ENCODE measurements around the gene SLC19A3.
"Not testable (repeated sequence)": the region's sequence is repeated elsewhere in the genome, so short reads cannot be mapped to it uniquely, and the experiment has no call there.

SLC19A3 gene

GRCh38 chr2:227717687-227718567 is at the start of gene SLC19A3:
Gene SLC19A3 (minus strand): TSS chr2:227718028. CDS start chr2:227702318, 15,710 bp downstream.
- DNase-seq: peak; percentile 27 to 90 (median 72)

- peak in 56 of 58 donors; percentile 7 to 82 (median 53) for DNase-seq
Observed at GRCh38 chr2:227766373-227766883, 48.6 kb upstream of the SLC19A3 start.

- DNase-seq: no peak
Observed at GRCh38 chr2:227765788-227766372, 48.1 kb upstream of the SLC19A3 start.

GRCh38 chr2:227761740-227762476 is 44.1 kb upstream of the SLC19A3 start:
- no peak for DNase-seq

- no peak for DNase-seq
Observed at GRCh38 chr2:227759411-227760118, 41.7 kb upstream of the SLC19A3 start.

GRCh38 chr2:227756261-227756660 is 38.4 kb upstream of the SLC19A3 start:
- DNase-seq: not testable (repeated sequence)

- no peak for DNase-seq
Observed at GRCh38 chr2:227748079-227748478, 30.3 kb upstream of the SLC19A3 start.

- DNase-seq: no peak
Observed at GRCh38 chr2:227745594-227745993, 27.8 kb upstream of the SLC19A3 start, which contains the start of gene SCYGR8. Gene SCYGR8 (plus strand): TSS chr2:227745894. CDS start chr2:227745894, 0 bp downstream.

- not testable (repeated sequence) for DNase-seq
Observed at GRCh38 chr2:227740705-227741104, 22.9 kb upstream of the SLC19A3 start.

GRCh38 chr2:227739351-227739750 is 21.5 kb upstream of the SLC19A3 start:
- no peak for DNase-seq

GRCh38 chr2:227728035-227728434 is 10.2 kb upstream of the SLC19A3 start, which contains the start of gene SCYGR7:
Gene SCYGR7 (plus strand): TSS chr2:227728335. CDS start chr2:227728335, 0 bp downstream.
- DNase-seq: no peak

GRCh38 chr2:227724394-227725039 is 6.7 kb upstream of the SLC19A3 start, which contains the start of gene SCYGR6:
Gene SCYGR6 (minus strand): TSS chr2:227724757. CDS start chr2:227724757, 0 bp downstream.
- DNase-seq: no peak

- not testable (repeated sequence) for DNase-seq
Observed at GRCh38 chr2:227722821-227723220, 5.0 kb upstream of the SLC19A3 start.

- no peak for DNase-seq
Observed at GRCh38 chr2:227720680-227721079, 2.9 kb upstream of the SLC19A3 start.

GRCh38 chr2:227719641-227720040 is 1.8 kb upstream of the SLC19A3 start:
- DNase-seq: no peak

- DNase-seq: no peak
Observed at GRCh38 chr2:227716501-227716900, 1.3 kb downstream of the SLC19A3 start.

GRCh38 chr2:227713291-227713690 is 4.5 kb downstream of the SLC19A3 start:
- no peak for DNase-seq

GRCh38 chr2:227710986-227711385 is 6.8 kb downstream of the SLC19A3 start:
- no peak for DNase-seq

GRCh38 chr2:227707390-227707789 is 10.4 kb downstream of the SLC19A3 start:
- DNase-seq: no peak

GRCh38 chr2:227706859-227707258 is 11.0 kb downstream of the SLC19A3 start:
- DNase-seq: no peak
